GM21515 (cell line): ENCODE data around the gene TCF12.

ENCODE experiments used
- ATAC-seq: cut with Tn5 transposase; IDR thresholded peaks from one replicate; pipeline ENCODE4 v1.9.1; 2021; ENCODE audit not compliant: unreplicated experiment

TCF12 gene

GRCh38 chr15:57203906-57204305, 285.5 kb downstream of the TCF12 start:
- ATAC-seq: no peak

- ATAC-seq: no peak
Measured at GRCh38 chr15:57205027-57205855, 286.8 kb downstream of the TCF12 start.

- no peak for ATAC-seq
Measured at GRCh38 chr15:57205996-57206395, 287.6 kb downstream of the TCF12 start.

- ATAC-seq: no peak
Measured at GRCh38 chr15:57213862-57214261, 295.4 kb downstream of the TCF12 start.

- ATAC-seq: no peak
Measured at GRCh38 chr15:57215326-57215725, 296.9 kb downstream of the TCF12 start.

- no peak for ATAC-seq
Measured at GRCh38 chr15:57215881-57216280, 297.4 kb downstream of the TCF12 start.

- no peak for ATAC-seq
Measured at GRCh38 chr15:57216288-57216687, 297.8 kb downstream of the TCF12 start.

GRCh38 chr15:57217778-57218598, 299.5 kb downstream of the TCF12 start:
- ATAC-seq: no peak

GRCh38 chr15:57218826-57219576, 300.6 kb downstream of the TCF12 start:
- no peak for ATAC-seq

- no peak for ATAC-seq
Measured at GRCh38 chr15:57220205-57220604, 301.8 kb downstream of the TCF12 start.

GRCh38 chr15:57221134-57221533, 302.7 kb downstream of the TCF12 start:
- no peak for ATAC-seq

GRCh38 chr15:57223345-57223744, 304.9 kb downstream of the TCF12 start:
- no peak for ATAC-seq

GRCh38 chr15:57223887-57224286, 305.4 kb downstream of the TCF12 start:
- ATAC-seq: no peak

- ATAC-seq: no peak
Measured at GRCh38 chr15:57224664-57225063, 306.2 kb downstream of the TCF12 start.

- no peak for ATAC-seq
Measured at GRCh38 chr15:57227166-57227565, 308.7 kb downstream of the TCF12 start.

- ATAC-seq: no peak
Measured at GRCh38 chr15:57227899-57228298, 309.5 kb downstream of the TCF12 start.

- no peak for ATAC-seq
Measured at GRCh38 chr15:57228395-57228794, 310.0 kb downstream of the TCF12 start.

- no peak for ATAC-seq
Measured at GRCh38 chr15:57229051-57229450, 310.6 kb downstream of the TCF12 start.

GRCh38 chr15:57231559-57231958, 313.1 kb downstream of the TCF12 start:
- no peak for ATAC-seq

GRCh38 chr15:57234156-57234555, 315.7 kb downstream of the TCF12 start:
- no peak for ATAC-seq

- ATAC-seq: no peak
Measured at GRCh38 chr15:57235186-57235585, 316.7 kb downstream of the TCF12 start.
